HG02610 (cell line): ENCODE data around the gene MXI1.
"Not testable (repeated sequence)": the region's sequence is repeated elsewhere in the genome, so short reads cannot be mapped to it uniquely, and the experiment has no call there.

Experiments
- ATAC-seq: cut with Tn5 transposase; IDR thresholded peaks from one replicate; pipeline ENCODE4 v1.9.1; 2021; ENCODE audit warnings: mild to moderate bottlenecking, moderate library complexity; ENCODE audit not compliant: unreplicated experiment

The MXI1 gene

DNA sequence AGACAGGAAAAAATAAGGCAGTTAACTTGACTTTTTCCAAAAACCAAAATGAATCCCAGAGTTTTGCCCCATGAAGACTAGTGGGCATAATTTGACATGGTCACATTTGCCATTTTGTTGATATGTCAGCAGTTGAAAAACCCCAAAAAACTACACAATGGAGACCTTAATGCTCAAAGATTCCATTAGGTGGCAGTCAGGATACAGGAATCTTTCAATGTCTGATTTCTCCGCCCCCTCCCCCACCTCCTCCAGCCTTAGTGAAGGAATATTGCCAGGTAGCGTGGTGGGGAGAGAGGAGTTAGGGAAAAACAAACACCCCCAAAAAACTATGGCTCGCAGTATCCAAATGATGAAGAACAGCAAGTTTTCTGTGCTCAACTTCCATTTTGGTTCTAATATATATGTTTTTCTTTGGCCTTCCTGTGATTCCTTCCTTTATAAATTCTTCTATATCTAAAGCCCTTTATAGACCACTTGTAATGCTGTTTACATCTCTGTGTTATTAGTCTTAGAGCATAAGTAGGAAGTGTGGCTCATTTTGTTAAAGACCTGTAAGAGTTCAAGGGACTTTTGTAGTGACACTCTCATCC lies 104.0 kb downstream of the MXI1 start:
- peak; percentile 52 for ATAC-seq

DNA sequence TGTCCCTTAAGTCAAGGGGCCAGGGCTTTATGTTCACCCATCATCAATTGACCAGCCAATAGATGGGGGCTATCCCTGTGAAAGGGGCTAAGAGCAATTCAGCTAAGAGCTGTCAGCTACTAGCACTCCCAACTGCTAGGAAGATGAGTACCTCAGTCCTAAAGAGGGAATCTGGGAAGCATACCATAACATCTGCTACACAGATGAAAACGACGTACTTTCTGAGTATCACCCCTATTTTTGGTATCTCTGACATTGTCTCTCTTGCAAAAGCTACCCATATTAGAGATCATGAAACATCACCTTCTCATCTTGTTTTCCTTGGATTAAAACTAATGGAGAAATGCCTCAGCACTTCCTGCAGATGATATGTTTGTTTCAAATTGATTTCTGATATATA lies 104.8 kb downstream of the MXI1 start:
- no peak for ATAC-seq

DNA sequence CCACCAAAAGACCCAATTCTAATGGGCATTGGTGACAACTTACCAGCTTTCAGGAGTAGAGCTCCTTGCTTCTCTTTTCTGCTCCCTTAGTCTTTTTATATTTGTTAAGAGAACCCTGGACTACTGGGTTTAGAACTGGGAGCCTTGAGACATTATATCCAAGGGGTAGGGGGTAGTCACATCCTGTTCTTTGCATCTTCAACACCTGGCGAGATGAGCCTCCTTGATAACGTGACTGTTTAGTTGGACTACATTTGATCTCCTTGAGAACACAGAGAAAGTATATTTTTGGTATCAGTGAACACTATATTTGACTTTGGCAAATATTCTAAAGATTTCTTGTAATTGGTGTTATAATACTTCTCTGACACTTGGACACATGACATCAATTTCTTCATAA lies 106.3 kb downstream of the MXI1 start:
- ATAC-seq: no peak

DNA sequence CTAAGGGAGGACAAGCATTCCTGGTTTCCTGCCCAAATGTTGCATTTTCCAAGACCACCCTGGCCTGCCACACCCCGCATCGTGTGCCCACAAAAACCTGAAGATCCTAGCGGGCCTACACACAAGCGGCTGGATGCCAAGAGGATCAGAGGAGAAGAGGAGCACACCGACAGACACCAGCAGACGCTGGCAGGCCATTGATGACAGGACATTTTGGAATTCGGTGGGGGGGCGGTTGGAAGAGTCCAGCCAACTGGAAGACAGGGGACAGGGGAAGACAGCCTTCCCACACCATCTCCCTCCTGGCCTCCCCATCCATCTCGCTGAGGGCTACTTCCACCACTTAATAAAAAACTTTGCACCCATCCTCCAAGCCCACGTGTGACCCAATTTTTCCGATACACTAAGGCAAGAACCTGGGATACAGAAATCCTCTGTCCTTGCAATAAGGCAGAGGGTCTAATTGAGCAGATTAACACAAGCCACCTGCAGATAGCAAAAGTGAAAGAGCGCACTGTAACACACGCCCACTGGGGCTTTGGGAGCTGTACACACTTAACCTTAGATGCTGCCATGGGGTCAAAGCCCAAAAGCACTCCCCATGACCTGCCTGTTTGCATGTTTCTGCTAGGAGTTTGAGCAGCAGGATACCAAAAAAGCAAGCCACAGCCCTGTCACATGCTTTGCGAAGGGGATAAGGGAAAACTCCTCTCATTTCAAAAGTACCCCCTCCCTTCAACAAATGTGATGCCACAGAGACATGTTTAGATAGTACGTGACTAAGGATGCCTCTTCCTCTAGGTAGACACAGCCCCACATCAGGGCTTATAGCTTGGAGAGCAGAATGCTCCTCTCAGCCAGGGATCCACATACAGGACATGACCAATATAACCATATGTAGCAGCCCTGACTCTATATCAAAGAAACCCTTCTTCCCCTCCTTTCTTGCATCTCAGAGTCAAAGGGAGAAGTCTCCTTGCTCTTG lies 110.8 kb downstream of the MXI1 start:
- ATAC-seq: no peak

DNA sequence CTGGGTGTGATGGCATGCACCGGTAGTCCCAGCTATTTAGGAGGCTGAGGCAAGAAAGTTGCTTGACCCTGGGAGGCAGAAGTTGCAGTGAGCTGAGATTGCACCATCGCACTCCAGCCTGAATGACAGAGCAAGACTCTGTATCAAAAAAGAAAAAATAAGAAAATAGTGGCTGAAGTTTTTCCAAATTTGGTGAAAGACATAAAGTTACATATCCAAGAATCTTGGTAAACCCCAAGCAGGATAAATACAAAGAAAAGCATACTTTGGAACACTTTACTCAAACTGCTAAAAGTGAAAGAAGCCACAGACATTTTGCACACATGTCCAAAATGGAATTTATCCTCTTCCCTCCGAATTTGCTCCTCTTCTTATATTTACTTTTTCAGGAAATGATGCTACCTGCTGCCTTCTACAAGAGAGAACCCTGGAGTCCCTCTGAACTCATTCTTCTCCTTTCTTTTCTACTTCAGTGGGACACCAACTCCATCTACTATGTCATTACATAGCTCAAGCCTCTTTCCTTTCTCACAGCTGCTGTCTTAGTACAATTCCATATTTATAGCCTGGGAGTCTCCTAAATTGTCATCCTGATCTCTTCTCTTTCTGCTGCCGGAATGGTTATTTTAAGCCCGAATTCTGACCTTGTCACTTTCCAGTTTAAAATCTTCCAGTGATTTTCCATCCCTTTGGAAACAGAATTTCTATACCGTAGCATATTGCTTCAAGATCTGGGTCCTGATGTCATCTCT lies 114.6 kb downstream of the MXI1 start:
- no peak for ATAC-seq

DNA sequence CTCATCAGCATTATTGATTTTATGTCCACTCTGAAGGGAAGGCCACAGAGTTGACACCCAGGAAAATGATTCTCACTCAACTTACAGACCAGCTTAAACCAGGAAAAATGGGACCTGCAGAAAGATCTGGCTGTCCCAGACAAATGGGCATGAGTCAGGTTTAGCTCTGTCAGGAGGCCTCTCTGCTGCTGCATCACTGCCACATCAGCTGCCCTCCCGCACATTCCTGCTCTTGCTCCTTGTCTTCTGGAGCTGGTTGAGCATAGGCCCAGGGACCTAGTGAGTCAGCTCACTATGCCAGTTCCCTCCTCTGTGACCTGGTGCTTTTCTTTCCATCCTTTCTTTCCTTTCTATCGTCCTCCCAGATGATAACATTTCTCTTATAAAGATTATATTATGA lies 116.1 kb downstream of the MXI1 start:
- no peak for ATAC-seq

DNA sequence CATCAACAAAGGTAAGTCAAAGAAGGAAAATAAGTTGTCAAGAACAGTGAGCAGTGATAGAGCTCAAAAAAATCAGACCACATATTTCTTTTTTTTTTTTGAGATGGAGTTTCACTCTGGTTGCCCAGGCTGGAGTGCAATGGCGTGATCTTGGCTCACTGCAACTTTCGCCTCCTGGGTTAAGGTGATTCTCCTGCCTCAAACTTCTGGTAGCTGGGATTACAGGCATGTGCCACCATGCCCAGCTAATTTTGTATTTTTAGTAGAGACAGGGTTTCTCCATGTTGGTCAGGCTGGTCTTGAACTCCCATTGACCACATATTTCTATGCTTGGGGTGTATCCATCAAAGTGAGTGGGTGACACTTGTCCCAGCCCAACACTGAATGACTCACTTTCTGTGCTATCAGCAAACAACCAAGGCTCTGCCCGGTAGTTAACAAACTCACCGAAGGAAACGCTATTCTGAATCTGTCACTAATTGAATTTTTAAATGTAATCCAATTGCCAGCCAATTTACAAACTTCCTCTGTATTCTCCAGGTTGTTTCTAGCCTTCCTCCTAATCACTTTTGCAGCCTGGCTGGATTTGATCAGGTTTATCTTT lies 116.9 kb downstream of the MXI1 start:
- ATAC-seq: peak; percentile 53

DNA sequence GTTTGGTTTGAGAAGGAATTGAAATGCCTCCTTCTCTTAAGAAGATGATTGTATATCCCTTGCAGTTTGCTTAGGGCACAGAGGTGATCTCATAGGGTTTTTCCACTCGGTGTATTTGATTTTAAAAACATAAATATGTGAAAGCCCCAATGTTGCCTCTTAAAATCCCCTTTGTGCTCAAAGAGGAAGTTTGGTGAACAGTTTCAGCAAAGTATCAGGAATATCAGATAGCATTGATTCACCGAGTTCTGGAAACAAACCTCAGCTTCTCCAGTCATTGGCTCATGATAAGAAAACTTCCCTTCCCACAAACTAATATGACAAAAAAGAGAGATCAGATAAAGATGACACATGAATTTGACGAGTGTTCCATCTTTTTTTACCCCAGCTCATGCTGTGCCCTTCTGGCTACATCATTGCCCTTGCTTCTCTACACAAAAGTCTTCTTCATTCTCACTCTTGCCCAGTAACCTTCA lies 117.4 kb downstream of the MXI1 start:
- peak; percentile 78 for ATAC-seq

DNA sequence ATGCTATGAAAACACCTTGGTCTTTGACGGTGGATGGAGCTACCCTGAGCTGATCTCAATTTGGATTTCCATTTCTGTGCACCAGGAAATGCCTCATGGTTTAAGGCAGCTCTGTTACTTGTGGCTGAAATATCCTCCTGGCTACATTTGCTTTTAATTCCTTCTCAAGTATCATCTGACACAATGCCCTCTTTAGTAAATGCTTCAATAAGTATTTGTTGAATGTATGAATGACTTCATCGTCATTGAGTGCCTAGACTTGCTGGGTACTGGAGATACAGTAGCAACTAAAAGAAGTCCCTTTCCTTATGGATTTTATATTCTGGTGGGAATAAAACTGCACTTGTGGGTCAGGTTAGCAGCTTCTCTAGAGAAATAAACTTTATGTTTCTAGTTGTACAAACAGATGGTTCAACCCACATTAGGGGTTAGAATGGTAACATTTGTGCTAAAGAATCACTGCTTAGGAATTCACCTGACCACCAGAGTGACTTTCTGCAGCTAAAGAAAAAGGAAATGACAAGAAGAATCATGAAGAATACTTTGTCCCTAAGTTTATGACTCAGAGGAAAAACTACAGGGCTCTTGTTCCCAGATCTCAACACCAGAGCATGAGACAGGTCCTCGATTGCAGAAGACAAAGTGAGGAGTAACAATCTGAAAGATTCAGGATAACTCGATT lies 119.1 kb downstream of the MXI1 start:
- ATAC-seq: peak; percentile 49

DNA sequence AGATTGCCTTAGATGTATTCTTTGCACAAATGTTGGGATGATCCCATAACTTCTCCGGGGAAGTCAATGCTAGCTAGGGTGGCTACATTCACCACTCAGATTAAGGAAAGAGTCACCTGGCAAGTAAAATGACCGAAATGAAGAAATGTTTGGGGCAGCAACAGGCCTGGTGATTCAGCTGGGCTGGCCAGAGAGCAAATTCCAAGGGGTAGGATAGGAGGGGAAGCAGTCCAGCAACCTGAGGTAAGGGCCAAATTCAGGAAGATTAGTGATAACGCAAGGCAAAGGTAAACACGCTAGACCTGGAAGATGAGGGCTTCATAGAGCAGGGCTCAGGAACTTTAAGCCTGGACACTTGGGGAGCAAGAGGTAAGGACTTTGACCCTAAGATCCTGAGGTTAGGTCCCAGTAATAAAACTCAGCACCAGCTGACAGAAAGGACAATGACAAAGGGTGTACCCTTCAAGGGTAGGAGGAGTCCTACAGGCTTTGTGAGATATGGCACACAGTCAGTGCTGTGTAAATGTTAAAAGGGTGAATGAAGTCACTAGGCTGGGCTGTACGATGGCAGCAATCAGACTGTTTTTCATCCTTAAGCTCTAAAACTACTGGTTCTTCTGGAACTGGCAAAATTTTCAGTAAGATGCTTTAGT lies 120.0 kb downstream of the MXI1 start:
- no peak for ATAC-seq

DNA sequence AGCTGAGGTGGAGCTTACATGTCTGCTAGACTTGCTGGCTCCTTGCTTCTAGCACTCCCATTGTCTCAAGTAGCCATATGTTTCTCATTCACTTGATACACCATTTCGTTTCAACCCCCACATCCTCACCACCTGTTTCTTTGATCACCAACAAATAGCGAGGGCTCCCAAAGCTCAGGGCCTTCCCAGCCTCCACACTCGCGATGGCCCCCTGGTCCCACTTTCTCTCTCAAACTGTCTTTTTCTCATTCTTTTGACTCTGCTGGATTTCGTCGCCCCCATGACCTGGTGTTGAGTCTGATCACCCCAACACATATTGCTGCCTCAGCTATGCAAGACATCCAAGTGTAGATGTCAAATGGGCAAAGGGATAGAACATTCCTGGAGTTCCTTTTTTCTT lies 123.3 kb downstream of the MXI1 start:
- no peak for ATAC-seq

DNA sequence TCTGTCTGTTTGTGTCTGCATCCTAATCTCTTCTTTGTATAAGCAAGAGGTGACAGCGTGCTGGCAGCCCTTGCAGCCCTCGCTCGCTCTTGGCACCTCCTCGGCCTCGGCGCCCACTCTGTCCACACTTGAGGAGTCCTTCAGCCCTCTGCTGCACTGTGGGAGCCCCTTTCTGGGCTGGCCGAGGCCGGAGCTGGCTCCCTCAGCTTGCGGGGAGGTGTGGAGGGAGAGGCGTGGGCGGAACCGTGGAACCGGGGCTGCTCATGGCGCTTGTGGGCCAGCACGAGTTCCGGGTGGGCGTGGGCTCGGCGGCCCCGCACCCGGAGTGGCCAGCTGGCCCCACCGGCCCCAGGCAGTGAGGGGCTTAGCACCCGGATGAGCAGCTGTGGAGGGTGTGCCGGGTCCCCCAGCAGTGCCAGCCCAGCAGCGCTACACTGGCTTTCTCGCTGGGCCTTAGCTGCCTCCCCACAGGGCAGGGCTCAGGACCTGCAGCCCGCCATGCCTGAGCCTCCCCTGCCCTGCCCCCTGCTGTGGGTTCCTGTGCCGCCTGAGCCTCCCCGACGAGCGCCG lies 123.9 kb downstream of the MXI1 start:
- not testable (repeated sequence) for ATAC-seq

DNA sequence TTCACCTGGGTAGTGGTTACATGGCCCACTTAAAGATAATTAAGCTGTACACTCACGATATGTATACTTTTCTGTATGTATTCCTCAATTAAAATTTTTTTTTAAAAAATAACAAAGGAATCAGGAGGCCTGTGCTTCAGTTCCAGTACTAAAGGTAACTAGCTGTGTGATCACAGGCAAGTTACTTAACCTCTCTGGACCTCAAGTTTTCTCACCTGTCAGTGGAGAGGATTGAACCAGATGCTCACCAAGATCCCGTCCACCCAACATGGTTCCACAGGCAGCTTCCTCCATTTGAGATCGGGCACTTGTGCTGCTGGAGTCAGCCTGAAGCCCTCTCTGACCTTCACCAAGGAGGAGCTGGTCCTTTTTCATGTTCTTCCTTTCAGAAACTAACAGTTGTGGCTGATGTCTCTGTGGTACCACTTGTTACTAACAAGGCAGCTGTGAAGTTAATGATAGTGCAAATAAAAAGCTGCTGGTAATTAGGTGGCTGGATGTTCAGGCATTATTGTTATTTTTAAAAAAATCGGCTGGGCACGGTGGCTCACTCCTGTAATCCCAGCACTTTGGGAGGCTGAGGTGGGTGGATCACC lies 126.8 kb downstream of the MXI1 start:
- ATAC-seq: no peak

DNA sequence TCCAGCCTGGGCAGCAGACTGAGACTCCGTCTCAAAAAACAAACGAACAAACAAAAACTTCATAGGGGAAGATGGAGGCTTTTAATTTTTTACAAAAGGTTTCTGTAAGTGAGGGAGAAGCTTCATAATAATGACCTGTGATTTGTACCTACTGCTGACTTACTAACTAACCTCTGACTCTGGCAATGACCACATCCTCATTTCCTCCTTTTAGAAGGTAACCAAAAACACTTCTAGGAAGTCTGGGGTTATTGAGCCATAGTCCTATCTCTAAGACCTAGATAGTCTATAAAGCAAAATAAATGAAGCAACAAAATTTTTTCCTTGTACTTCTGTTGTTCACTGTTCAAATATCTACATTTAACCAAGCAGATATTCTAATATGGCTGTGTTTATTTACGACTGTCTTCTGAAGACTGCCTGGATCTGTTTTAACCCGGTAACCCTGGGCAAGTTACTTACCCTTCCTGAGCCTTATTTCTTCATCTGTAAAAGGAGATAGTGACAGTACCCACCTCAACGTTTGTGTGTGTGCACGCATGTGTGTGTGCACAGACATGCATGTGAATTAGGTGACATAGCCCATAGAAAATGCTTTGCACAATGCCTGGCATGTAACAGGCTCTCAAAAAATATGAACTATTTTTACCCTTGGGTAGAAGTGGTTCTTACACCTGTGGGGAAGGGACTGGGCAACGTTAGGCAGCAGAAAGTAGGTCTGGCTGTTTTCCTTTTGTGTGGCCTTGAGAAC lies 128.1 kb downstream of the MXI1 start:
- ATAC-seq: no peak

DNA sequence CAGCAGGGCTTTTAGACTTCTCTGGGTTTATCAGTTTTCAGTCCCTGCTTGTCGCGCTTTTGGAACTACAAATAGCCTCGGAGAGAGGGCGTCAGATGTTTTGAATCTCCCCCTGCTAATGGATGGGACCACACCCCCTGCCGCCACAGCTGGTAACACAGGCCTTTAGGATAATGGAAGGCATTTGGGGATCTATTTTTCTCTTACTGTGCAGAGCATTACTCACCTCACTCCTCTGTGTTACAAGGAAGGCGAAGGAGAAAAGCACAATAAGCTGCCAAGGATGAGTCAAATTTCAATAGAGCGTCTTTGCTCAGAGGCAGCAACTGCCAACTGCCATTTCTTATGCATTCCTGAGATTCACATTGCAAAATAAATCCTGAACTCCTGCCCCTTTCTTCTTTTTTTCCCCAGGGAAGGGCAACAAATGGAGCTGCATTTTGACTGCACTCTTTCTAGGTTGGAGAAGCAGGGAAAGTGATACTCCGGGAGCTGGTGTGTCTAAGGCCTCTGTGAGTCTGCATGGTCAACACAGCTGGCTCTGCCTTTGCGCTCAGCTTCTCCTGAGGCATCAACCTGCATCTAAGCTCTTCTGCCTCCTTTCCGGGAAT lies 128.8 kb downstream of the MXI1 start:
- ATAC-seq: no peak
